ENCODE data around the gene NBPF12.
"Not testable (repeated sequence)": the region's sequence is repeated elsewhere in the genome, so short reads cannot be mapped to it uniquely, and the experiment has no call there.

The NBPF12 gene

GRCh38 chr1:146986450-146986849 lies 48.3 kb downstream of the NBPF12 start:
- DNase-seq (ENCODE audit: low spot score): not testable (repeated sequence)

GRCh38 chr1:146987502-146987901 lies 49.4 kb downstream of the NBPF12 start:
- not testable (repeated sequence) for DNase-seq (ENCODE audit: low spot score)

- not testable (repeated sequence) for DNase-seq (ENCODE audit: low spot score)
These were observed 51.3 kb downstream of the NBPF12 start for GRCh38 chr1:146989455-146989854.

- not testable (repeated sequence) for DNase-seq (ENCODE audit: low spot score)
These were observed 70.4 kb downstream of the NBPF12 start for GRCh38 chr1:147008495-147008894.

- not testable (repeated sequence) for DNase-seq (ENCODE audit: low spot score)
These were observed 88.9 kb downstream of the NBPF12 start for GRCh38 chr1:147026975-147027374.

- not testable (repeated sequence) for DNase-seq (ENCODE audit: low spot score)
These were observed 92.0 kb downstream of the NBPF12 start for GRCh38 chr1:147030066-147030653.

GRCh38 chr1:147039916-147040315 lies 101.8 kb downstream of the NBPF12 start:
- DNase-seq (ENCODE audit: low spot score): no peak

GRCh38 chr1:147042891-147043290 lies 104.8 kb downstream of the NBPF12 start:
- not testable (repeated sequence) for DNase-seq (ENCODE audit: low spot score)

- DNase-seq (ENCODE audit: low spot score): not testable (repeated sequence)
These were observed 106.4 kb downstream of the NBPF12 start for GRCh38 chr1:147044511-147044910.
